SK-N-SH treated with all-trans-retinoic acid at 6 μM for 48 hours (cell line): ENCODE data around the gene GPR55.

Experiments
- ATAC-seq: fragments of 200-7000 bp; cut with Tn5 transposase; 3 replicates; pipeline ENCODE4 v1.9.1; 2020; ENCODE audit warnings: mild to moderate bottlenecking, moderate library complexity
- BACH2 ChIP-seq: fragments of 250-450 bp; sonication (Bioruptor Pico); IDR thresholded peaks from 2 replicates; pipeline ENCODE4 v1.9.0; 2021; ENCODE audit warnings: mild to moderate bottlenecking, borderline replicate concordance
- CSDC2 ChIP-seq: fragments of 250-450 bp; sonication (Bioruptor Pico); IDR thresholded peaks from 2 replicates; pipeline ENCODE4 v1.5.0; 2020; ENCODE audit warnings: mild to moderate bottlenecking, moderate library complexity
- ESRRG ChIP-seq: fragments of 250-450 bp; sonication (Bioruptor Pico); IDR thresholded peaks from 2 replicates; pipeline ENCODE4 v1.6.1; 2021; ENCODE audit warnings: mild to moderate bottlenecking
- GLIS3 ChIP-seq: fragments of 250-450 bp; sonication (Bioruptor Pico); IDR thresholded peaks from 2 replicates; pipeline ENCODE4 v1.5.0; 2020; ENCODE audit warnings: mild to moderate bottlenecking, moderate library complexity
- OSR1 ChIP-seq: fragments of 250-450 bp; sonication (Bioruptor Pico); IDR thresholded peaks from 2 replicates; pipeline ENCODE4 v1.8.0; 2022; ENCODE audit warnings: moderate library complexity, mild to moderate bottlenecking, inconsistent platforms
- PPARA ChIP-seq: fragments of 250-450 bp; sonication (Bioruptor Pico); IDR thresholded peaks from 2 replicates; pipeline ENCODE4 v1.5.0; 2020; ENCODE audit warnings: mild to moderate bottlenecking, borderline replicate concordance
- RARB ChIP-seq: fragments of 250-450 bp; sonication (Bioruptor Pico); IDR thresholded peaks from 2 replicates; pipeline ENCODE4 v1.8.0; 2021; ENCODE audit warnings: mild to moderate bottlenecking, moderate library complexity
- SNAI2 ChIP-seq: fragments of 250-450 bp; sonication (Bioruptor Pico); IDR thresholded peaks from 2 replicates; pipeline ENCODE4 v1.5.0; 2020; ENCODE audit warnings: mild to moderate bottlenecking, moderate library complexity
- TCF4 ChIP-seq: fragments of 250-450 bp; sonication (Bioruptor Pico); IDR thresholded peaks from 2 replicates; pipeline ENCODE4 v1.8.0; 2021; ENCODE audit warnings: mild to moderate bottlenecking, moderate library complexity, borderline replicate concordance
- TOX ChIP-seq: fragments of 250-450 bp; sonication (Bioruptor Pico); IDR thresholded peaks from 2 replicates; pipeline ENCODE4 v1.8.0; 2021; ENCODE audit warnings: mild to moderate bottlenecking, moderate library complexity, borderline replicate concordance
- ZC3H10 ChIP-seq: fragments of 250-450 bp; sonication (Bioruptor Pico); IDR thresholded peaks from 2 replicates; pipeline ENCODE4 v1.5.1; 2021; ENCODE audit warnings: mild to moderate bottlenecking, moderate library complexity
- ZFP3 ChIP-seq: fragments of 250-450 bp; sonication (Bioruptor Pico); IDR thresholded peaks from 2 replicates; pipeline ENCODE4 v1.5.0; 2020; ENCODE audit warnings: mild to moderate bottlenecking, moderate library complexity
- ZFP30 ChIP-seq: fragments of 450-650 bp; formaldehyde crosslinking; IDR thresholded peaks from 2 replicates; pipeline ENCODE4 v1.5.0; 2022; ENCODE audit warnings: mild to moderate bottlenecking, moderate library complexity
- ZNF565 ChIP-seq: fragments of 450-650 bp; formaldehyde crosslinking; conservative IDR thresholded peaks from 2 replicates; pipeline ENCODE4 v1.5.0; 2020; ENCODE audit warnings: low read depth, mild to moderate bottlenecking, moderate library complexity
- TF ChIP-seq, protein P1 (sequence below): fragments of 250-450 bp; sonication (Bioruptor Pico); IDR thresholded peaks from 2 replicates; pipeline ENCODE4 v1.5.1; 2020; ENCODE audit warnings: low read depth, mild to moderate bottlenecking, moderate library complexity
- TF ChIP-seq, protein P2 (sequence below): fragments of 250-450 bp; sonication (Bioruptor Pico); IDR thresholded peaks from 2 replicates; pipeline ENCODE4 v1.8.0; 2021; ENCODE audit warnings: low read depth, mild to moderate bottlenecking, moderate library complexity, borderline replicate concordance
- TF ChIP-seq, protein P3 (sequence below): fragments of 250-450 bp; sonication (Bioruptor Pico); IDR thresholded peaks from 2 replicates; pipeline ENCODE4 v1.5.1; 2021; ENCODE audit warnings: mild to moderate bottlenecking, moderate library complexity
- TF ChIP-seq, protein P4 (sequence below): fragments of 250-450 bp; sonication (Bioruptor Pico); IDR thresholded peaks from 2 replicates; pipeline ENCODE4 v1.5.0; 2020; ENCODE audit warnings: mild to moderate bottlenecking, moderate library complexity
- TF ChIP-seq, protein P5 (sequence below): fragments of 250-450 bp; sonication (Bioruptor Pico); IDR thresholded peaks from 2 replicates; pipeline ENCODE4 v1.8.0; 2020; ENCODE audit warnings: mild to moderate bottlenecking, moderate library complexity, borderline replicate concordance

The GPR55 gene

DNA sequence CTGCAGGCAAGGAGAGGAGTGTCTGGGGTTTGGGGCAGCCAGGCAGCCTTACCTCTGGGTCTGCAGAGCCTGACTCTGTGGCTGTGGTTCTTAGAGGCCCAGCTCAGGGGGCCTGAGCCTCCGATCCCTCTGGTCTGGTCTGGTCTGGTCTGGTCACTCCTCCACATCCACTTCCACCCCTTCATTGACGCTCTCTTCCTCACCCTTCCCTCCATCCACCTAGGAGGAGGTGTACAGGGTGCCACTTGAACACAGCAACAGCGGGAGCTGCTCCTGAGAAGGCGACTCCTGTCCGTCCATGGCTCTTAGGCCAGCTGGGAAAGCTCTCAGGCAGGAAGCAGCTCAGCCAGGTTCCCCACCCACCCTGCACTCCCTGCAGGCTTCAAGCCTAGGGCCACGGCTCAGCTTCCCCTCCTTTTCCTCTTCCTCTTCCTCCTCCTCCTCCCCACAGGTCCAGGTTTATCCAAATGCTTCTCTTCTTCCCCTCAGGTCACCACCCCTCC lies 16.9 kb downstream of the GPR55 start:
- TF ChIP-seq, protein P1, sequence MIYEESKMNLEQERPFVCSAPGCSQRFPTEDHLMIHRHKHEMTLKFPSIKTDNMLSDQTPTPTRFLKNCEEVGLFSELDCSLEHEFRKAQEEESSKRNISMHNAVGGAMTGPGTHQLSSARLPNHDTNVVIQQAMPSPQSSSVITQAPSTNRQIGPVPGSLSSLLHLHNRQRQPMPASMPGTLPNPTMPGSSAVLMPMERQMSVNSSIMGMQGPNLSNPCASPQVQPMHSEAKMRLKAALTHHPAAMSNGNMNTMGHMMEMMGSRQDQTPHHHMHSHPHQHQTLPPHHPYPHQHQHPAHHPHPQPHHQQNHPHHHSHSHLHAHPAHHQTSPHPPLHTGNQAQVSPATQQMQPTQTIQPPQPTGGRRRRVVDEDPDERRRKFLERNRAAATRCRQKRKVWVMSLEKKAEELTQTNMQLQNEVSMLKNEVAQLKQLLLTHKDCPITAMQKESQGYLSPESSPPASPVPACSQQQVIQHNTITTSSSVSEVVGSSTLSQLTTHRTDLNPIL: no peak
- no peak for TF ChIP-seq ZFP3 (CRISPR knock-in tag)
- no peak for TF ChIP-seq OSR1 (CRISPR knock-in tag)
- TF ChIP-seq ZNF565: no peak
- no peak for TF ChIP-seq CSDC2 (CRISPR knock-in tag)
- TF ChIP-seq ZFP30: no peak
- TF ChIP-seq, protein P2, sequence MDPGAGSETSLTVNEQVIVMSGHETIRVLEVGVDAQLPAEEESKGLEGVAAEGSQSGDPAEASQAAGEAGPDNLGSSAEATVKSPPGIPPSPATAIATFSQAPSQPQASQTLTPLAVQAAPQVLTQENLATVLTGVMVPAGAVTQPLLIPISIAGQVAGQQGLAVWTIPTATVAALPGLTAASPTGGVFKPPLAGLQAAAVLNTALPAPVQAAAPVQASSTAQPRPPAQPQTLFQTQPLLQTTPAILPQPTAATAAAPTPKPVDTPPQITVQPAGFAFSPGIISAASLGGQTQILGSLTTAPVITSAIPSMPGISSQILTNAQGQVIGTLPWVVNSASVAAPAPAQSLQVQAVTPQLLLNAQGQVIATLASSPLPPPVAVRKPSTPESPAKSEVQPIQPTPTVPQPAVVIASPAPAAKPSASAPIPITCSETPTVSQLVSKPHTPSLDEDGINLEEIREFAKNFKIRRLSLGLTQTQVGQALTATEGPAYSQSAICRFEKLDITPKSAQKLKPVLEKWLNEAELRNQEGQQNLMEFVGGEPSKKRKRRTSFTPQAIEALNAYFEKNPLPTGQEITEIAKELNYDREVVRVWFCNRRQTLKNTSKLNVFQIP (CRISPR knock-in tag): no peak
- TF ChIP-seq TCF4: no peak
- no peak for TF ChIP-seq ESRRG
- TF ChIP-seq GLIS3 (CRISPR knock-in tag): no peak
- no peak for TF ChIP-seq PPARA (CRISPR knock-in tag)
- TF ChIP-seq, protein P3, sequence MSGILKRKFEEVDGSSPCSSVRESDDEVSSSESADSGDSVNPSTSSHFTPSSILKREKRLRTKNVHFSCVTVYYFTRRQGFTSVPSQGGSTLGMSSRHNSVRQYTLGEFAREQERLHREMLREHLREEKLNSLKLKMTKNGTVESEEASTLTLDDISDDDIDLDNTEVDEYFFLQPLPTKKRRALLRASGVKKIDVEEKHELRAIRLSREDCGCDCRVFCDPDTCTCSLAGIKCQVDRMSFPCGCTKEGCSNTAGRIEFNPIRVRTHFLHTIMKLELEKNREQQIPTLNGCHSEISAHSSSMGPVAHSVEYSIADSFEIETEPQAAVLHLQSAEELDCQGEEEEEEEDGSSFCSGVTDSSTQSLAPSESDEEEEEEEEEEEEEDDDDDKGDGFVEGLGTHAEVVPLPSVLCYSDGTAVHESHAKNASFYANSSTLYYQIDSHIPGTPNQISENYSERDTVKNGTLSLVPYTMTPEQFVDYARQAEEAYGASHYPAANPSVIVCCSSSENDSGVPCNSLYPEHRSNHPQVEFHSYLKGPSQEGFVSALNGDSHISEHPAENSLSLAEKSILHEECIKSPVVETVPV: no peak
- no peak for TF ChIP-seq TOX (CRISPR knock-in tag)
- TF ChIP-seq BACH2 (CRISPR knock-in tag): no peak
- no peak for TF ChIP-seq SNAI2
- TF ChIP-seq, protein P4, sequence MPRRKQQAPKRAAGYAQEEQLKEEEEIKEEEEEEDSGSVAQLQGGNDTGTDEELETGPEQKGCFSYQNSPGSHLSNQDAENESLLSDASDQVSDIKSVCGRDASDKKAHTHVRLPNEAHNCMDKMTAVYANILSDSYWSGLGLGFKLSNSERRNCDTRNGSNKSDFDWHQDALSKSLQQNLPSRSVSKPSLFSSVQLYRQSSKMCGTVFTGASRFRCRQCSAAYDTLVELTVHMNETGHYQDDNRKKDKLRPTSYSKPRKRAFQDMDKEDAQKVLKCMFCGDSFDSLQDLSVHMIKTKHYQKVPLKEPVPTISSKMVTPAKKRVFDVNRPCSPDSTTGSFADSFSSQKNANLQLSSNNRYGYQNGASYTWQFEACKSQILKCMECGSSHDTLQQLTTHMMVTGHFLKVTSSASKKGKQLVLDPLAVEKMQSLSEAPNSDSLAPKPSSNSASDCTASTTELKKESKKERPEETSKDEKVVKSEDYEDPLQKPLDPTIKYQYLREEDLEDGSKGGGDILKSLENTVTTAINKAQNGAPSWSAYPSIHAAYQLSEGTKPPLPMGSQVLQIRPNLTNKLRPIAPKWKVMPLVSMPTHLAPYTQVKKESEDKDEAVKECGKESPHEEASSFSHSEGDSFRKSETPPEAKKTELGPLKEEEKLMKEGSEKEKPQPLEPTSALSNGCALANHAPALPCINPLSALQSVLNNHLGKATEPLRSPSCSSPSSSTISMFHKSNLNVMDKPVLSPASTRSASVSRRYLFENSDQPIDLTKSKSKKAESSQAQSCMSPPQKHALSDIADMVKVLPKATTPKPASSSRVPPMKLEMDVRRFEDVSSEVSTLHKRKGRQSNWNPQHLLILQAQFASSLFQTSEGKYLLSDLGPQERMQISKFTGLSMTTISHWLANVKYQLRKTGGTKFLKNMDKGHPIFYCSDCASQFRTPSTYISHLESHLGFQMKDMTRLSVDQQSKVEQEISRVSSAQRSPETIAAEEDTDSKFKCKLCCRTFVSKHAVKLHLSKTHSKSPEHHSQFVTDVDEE (CRISPR knock-in tag): no peak
- no peak; the same call in 2 of the 3 replicates for ATAC-seq

DNA sequence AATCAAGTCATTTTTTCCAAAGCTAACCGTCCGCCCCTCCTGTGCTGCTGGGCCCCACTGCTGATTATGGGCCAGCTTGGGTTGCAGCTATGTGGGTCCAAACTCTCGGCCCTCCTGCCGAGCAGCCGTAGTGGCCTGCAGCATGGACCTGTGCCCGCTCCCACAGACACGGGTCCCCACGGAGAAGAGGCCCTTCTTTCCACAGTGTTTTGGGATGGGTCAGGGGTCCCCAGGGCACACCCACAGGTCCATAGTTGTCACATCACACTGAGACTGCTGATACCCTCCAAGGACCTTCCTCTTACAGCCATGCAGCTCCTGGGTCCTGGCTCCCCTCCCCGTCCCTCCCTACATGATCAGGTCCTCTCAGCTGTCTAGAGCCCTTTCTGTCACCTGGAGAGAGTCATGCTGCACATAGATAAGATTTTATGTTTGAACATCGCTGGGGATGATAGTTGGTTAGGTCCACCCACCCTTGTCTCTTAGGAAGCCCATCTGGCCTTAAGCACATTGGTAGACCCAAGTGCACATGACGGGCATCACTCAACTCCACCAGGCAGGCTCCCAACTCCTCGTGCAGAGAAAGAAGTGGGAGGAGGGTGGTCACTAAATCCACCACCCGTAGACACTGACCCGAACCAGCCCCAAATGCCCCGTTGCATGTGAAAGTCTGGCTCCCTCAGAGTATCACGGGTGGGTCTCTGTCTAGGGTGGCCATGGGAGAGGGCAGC lies 17.5 kb downstream of the GPR55 start:
- no peak for ATAC-seq
- no peak for TF ChIP-seq ZC3H10 (CRISPR knock-in tag)
- TF ChIP-seq CSDC2 (CRISPR knock-in tag): no peak
- TF ChIP-seq, protein P1: no peak
- TF ChIP-seq, protein P2 (CRISPR knock-in tag): no peak
- no peak for TF ChIP-seq SNAI2

DNA sequence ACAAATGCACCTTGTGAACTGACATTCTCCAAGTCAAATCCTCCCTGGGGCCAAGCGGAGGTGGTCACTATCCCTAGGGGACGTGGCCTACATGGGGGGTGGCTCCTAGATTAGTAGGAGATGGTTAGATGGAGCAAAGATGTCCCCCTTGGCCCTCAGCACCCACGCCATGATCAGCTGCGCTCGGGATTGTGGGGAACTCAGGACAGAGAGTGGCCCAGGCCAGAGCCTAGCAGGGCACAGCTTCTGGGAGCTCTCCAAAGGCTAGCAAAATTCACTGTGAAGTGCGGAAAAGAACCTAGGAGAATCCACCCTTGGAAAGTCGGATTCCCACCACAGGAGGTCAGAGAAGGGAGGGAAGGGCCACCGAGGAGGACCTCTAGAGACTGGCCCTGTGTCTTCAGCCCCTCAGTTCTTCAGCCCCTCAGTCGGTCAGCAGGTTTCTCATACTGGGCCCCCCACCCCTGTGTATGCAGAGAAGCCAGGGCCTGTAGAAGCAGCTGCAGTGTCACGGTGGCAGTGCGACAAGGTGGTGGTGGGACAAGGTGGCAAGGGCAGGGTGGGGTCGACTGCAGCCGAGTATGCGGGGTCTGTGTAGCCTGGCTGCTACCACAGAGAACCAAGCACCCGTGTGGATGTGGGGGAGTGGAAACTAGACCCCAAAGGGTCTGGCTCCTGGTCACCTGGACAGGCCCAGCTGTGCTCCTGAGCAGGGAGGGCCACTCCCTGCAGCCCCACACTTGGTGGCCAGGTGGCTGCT lies 18.4 kb downstream of the GPR55 start:
- no peak for ATAC-seq
- TF ChIP-seq, protein P2 (CRISPR knock-in tag): no peak
- TF ChIP-seq ZNF565 (no peak), OSR1 (CRISPR knock-in tag) (no peak), BACH2 (CRISPR knock-in tag) (no peak), ESRRG (no peak), ZFP30 (no peak), SNAI2 (no peak), RARB (CRISPR knock-in tag) (no peak), ZC3H10 (CRISPR knock-in tag) (no peak), GLIS3 (CRISPR knock-in tag) (no peak)
- TF ChIP-seq, protein P1: no peak
- TF ChIP-seq, protein P5, sequence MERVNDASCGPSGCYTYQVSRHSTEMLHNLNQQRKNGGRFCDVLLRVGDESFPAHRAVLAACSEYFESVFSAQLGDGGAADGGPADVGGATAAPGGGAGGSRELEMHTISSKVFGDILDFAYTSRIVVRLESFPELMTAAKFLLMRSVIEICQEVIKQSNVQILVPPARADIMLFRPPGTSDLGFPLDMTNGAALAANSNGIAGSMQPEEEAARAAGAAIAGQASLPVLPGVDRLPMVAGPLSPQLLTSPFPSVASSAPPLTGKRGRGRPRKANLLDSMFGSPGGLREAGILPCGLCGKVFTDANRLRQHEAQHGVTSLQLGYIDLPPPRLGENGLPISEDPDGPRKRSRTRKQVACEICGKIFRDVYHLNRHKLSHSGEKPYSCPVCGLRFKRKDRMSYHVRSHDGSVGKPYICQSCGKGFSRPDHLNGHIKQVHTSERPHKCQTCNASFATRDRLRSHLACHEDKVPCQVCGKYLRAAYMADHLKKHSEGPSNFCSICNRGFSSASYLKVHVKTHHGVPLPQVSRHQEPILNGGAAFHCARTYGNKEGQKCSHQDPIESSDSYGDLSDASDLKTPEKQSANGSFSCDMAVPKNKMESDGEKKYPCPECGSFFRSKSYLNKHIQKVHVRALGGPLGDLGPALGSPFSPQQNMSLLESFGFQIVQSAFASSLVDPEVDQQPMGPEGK: no peak
